Activated T-helper 2 cell treated with anti-CD3 and anti-CD28 coated beads, Interferon-gamma antibody, Interleukin-2, Interleukin-4, amounts not matched to agents 10 μg/mL and 5 μg/mL and 100 μg/mL, durations not matched to agents 14 hours and 24 hours and 36 hours (primary cell): ENCODE results near the gene ZNF621. TPM values are rescaled to one million over a fixed set of nuclear protein-coding genes. Genes with fewer than 3 reads are reported as not detected.

Source experiments
- DNase-seq: peaks from one replicate; pipeline ENCODE4 v3.0.0; 2021; ENCODE audit warnings: low spot score
- H3K27ac Mint-ChIP-seq: one replicate; pipeline ENCODE4 v1.8.0; 2021; ENCODE audit warnings: mixed read lengths
- H3K27me3 Mint-ChIP-seq: one replicate; pipeline ENCODE4 v1.8.0; 2021; ENCODE audit warnings: low read depth, mixed read lengths
- H3K36me3 Mint-ChIP-seq: one replicate; pipeline ENCODE4 v1.8.0; 2021; ENCODE audit warnings: low read depth, mixed read lengths
- H3K4me1 Mint-ChIP-seq: one replicate; pipeline ENCODE4 v1.8.0; 2021; ENCODE audit warnings: low read depth, mixed read lengths
- H3K4me3 Mint-ChIP-seq: one replicate; pipeline ENCODE4 v1.8.0; 2021; ENCODE audit warnings: low read depth, mild to moderate bottlenecking, moderate library complexity, mixed read lengths
- H3K9me3 Mint-ChIP-seq: one replicate; pipeline ENCODE4 v1.8.0; 2021; ENCODE audit warnings: mixed read lengths
- intact Hi-C: fragments of 100-400 bp; cut with micrococcal nuclease; formaldehyde crosslinking; loops from one replicate; pipeline ENCODE4 v1.15.1; 2023
- total RNA-seq: library from RNA; stranded (reverse); gene quantifications from 2 replicates; pipeline ENCODE4 v1.2.3, GENCODE V29; 2022

Gene ZNF621
- total RNA-seq, 1 donor from 2014 or later, result 23.9 TPM

GRCh38 chr3:40511031-40511718, 13.6 kb upstream of the ZNF621 start:
- Mint-ChIP-seq H3K4me1 (peaks cover 8% of the 10 kb centered on the region), H3K27me3 (no peaks in the 10 kb centered on the region), H3K36me3 (peaks cover 56% of the 10 kb centered on the region)

GRCh38 chr3:40516201-40516600, 8.6 kb upstream of the ZNF621 start:
- no peak for DNase-seq

More at GRCh38 chr3:40511031-40511718, 13.6 kb upstream of the ZNF621 start:
- DNase-seq, result no peak
- H3K27ac Mint-ChIP-seq, result no peak overlapping the region
- H3K4me3 Mint-ChIP-seq, result no peak overlapping the region
- intact Hi-C loops, result no loop called here
- no peaks in the 10 kb centered on the region for H3K9me3 Mint-ChIP-seq

DNA sequence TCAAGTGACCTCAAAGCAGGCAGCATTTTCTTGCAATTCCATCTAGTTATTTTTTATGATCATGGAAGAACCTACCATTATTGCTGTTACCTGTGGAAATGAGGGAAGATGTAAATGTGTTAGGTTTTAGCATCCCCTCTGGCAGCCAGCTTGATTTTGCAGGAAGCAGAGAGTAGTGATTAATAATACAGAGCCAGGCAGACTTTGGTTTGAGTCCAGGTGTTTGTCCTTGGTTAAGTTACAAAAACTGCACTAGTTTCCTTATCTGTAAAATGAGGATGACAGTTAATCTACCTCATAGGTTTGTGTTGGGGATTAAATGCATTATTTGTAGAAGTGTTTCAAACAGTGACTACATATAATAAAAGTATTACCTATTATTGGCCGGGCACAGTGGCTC, 6.7 kb upstream of the ZNF621 start:
- Mint-ChIP-seq H3K4me3 (no peak overlapping the region), H3K36me3 (peaks cover 32% of the 10 kb centered on the region), H3K4me1 (no peaks in the 10 kb centered on the region), H3K27me3 (no peaks in the 10 kb centered on the region), H3K9me3 (no peaks in the 10 kb centered on the region), H3K27ac (no peak overlapping the region)
- no peak for DNase-seq
- intact Hi-C loops, result no loop called here

More at GRCh38 chr3:40516201-40516600, 8.6 kb upstream of the ZNF621 start:
- no peaks in the 10 kb centered on the region for H3K9me3 Mint-ChIP-seq
- H3K27me3 Mint-ChIP-seq, result no peaks in the 10 kb centered on the region
- H3K4me3 Mint-ChIP-seq, result no peak overlapping the region
- peaks cover 40% of the 10 kb centered on the region for H3K36me3 Mint-ChIP-seq
- no peak overlapping the region for H3K27ac Mint-ChIP-seq
- H3K4me1 Mint-ChIP-seq, result no peaks in the 10 kb centered on the region
- intact Hi-C loops, result no loop called here

DNA sequence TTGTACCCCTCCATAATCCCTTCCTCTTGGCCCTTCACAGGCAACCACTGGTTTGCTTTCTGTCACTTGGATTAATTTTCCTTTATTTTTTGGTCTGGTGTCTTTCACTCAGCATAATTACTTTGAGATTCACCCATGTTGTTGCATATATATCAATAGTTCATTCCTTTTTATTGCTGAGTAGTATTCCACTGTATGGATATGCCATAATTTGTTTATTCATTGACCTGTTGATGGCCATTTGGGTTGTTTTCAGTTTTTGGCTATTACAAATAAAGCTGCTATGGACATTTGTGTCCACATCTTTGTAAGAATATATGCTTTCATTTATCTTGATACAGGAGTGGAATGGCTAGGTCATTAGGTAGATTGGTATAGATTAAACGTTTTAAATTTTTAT, 5.9 kb upstream of the ZNF621 start:
- no peak for DNase-seq
- Mint-ChIP-seq H3K9me3 (no peaks in the 10 kb centered on the region), H3K4me1 (no peaks in the 10 kb centered on the region), H3K27ac (no peak overlapping the region), H3K27me3 (no peaks in the 10 kb centered on the region), H3K36me3 (peaks cover 32% of the 10 kb centered on the region), H3K4me3 (no peak overlapping the region)
- intact Hi-C loops, result no loop called here

- Mint-ChIP-seq H3K27me3 (no peaks in the 10 kb centered on the region), H3K27ac (no peak overlapping the region), H3K36me3 (peaks cover 20% of the 10 kb centered on the region), H3K4me1 (peaks cover 12% of the 10 kb centered on the region), H3K4me3 (no peak overlapping the region), H3K9me3 (no peaks in the 10 kb centered on the region)
- intact Hi-C loops, result no loop called here
- no peak for DNase-seq
Measured at GRCh38 chr3:40521254-40521653, 3.5 kb upstream of the ZNF621 start.

DNA sequence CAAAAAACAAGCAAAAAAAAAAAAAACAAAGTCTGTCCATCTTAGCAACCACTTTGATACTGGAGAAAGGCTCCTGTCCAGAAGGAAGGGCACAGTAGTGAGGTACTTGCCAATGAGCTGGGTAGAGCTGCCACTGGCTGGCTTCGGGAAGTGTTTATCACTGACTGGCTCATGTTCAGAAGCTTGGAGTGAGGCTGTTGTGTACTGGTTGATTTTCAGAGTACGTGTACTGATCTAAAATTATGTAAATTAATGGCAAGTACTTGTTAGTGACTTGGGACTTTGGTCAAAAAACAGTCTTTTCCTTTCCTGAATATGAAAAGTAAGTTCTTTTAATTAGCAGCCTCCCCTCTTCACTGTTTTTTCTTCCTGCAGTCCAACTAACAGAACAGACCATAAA, 979 bp upstream of the ZNF621 start:
- Mint-ChIP-seq H3K27me3 (no peaks in the 10 kb centered on the region), H3K4me3 (peak overlapping the region; percentile 95), H3K9me3 (no peaks in the 10 kb centered on the region), H3K27ac (peak overlapping the region; percentile 62), H3K36me3 (peaks cover 29% of the 10 kb centered on the region), H3K4me1 (peaks cover 22% of the 10 kb centered on the region)
- no peak for DNase-seq
- intact Hi-C loops, result loop anchor here (1.0 kb wide), 5 partner anchors 17 to 214 kb away; partner anchors contain the start of genes EIF1B, RPL14, ZNF619 and ZNF620

- intact Hi-C loops, result loop anchor here (1.0 kb wide), 5 partner anchors 18 to 215 kb away; partner anchors contain the start of genes EIF1B, RPL14, ZNF619 and ZNF620
- Mint-ChIP-seq H3K9me3 (no peaks in the 10 kb centered on the region), H3K27me3 (no peaks in the 10 kb centered on the region), H3K4me1 (peaks cover 22% of the 10 kb centered on the region), H3K27ac (peak overlapping the region; percentile 62), H3K4me3 (peak overlapping the region; percentile 95), H3K36me3 (peaks cover 30% of the 10 kb centered on the region)
- DNase-seq, result no peak
Measured at GRCh38 chr3:40524222-40524567, 565 bp upstream of the ZNF621 start.

GRCh38 chr3:40528426-40528825, 3.7 kb downstream of the ZNF621 start:
- peaks cover 72% of the 10 kb centered on the region for H3K36me3 Mint-ChIP-seq
- H3K27me3 Mint-ChIP-seq, result no peaks in the 10 kb centered on the region
- intact Hi-C loops, result no loop called here
- H3K4me1 Mint-ChIP-seq, result peaks cover 22% of the 10 kb centered on the region
- peaks cover 22% of the 10 kb centered on the region for H3K9me3 Mint-ChIP-seq
- H3K27ac Mint-ChIP-seq, result no peak overlapping the region
- H3K4me3 Mint-ChIP-seq, result no peak overlapping the region
- no peak for DNase-seq

GRCh38 chr3:40532252-40532651, 7.5 kb downstream of the ZNF621 start:
- no peak for DNase-seq
- Mint-ChIP-seq H3K4me1 (peaks cover 6% of the 10 kb centered on the region), H3K27ac (no peak overlapping the region), H3K9me3 (peaks cover 36% of the 10 kb centered on the region), H3K36me3 (peaks cover 93% of the 10 kb centered on the region), H3K27me3 (no peaks in the 10 kb centered on the region), H3K4me3 (no peak overlapping the region)
- intact Hi-C loops, result no loop called here

- Mint-ChIP-seq H3K36me3 (peaks cover 94% of the 10 kb centered on the region), H3K4me3 (no peak overlapping the region), H3K27ac (no peak overlapping the region), H3K27me3 (no peaks in the 10 kb centered on the region), H3K4me1 (no peaks in the 10 kb centered on the region), H3K9me3 (peaks cover 49% of the 10 kb centered on the region)
- DNase-seq, result no peak
- intact Hi-C loops, result no loop called here
Measured at GRCh38 chr3:40534283-40534682, 9.5 kb downstream of the ZNF621 start.

DNA sequence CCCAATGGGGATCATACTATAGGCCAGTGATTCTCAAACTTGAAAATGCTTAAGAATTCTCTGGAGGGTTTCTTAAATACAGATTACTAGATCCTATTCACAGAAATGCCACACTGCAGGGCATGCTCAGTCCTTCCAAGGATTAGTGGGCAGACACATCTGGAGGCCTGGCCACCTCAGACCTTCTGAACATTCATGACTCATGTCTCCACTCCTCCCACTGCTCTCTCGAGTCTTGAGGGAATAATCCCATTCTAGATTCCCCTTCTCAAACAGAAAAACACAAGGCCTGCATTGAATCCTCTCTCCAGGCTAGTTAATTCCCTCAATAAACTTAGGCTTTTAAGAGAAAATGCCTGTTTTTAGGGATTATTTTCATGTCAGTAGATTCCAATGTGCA, 22.1 kb downstream of the ZNF621 start:
- Mint-ChIP-seq H3K9me3 (no peaks in the 10 kb centered on the region), H3K4me3 (no peak overlapping the region), H3K27me3 (no peaks in the 10 kb centered on the region), H3K4me1 (no peaks in the 10 kb centered on the region), H3K27ac (no peak overlapping the region), H3K36me3 (no peaks in the 10 kb centered on the region)
- no peak for DNase-seq
- intact Hi-C loops, result no loop called here

DNA sequence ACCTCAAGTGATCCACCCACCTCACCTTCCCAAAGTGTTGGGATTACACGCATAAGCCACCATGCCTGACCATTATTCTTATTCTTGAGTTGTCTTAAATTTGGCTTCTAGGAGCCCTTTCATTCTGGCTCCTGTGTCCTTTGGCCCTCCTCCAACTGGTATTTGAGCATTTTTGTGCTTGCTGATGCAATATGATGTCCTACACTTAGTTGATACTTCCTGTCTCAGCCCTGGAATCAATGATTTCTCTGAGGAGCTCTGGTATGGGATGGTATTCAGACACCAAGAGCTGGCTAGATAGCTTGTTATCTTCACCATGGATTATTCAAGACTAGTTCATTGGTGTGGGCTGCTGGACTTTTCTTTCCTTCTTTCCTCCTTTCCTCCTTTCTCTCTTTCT, 25.4 kb downstream of the ZNF621 start:
- Mint-ChIP-seq H3K36me3 (no peaks in the 10 kb centered on the region), H3K4me3 (no peak overlapping the region), H3K27ac (no peak overlapping the region), H3K4me1 (no peaks in the 10 kb centered on the region), H3K27me3 (no peaks in the 10 kb centered on the region), H3K9me3 (no peaks in the 10 kb centered on the region)
- intact Hi-C loops, result no loop called here
- no peak for DNase-seq

GRCh38 chr3:40557575-40558161, 32.9 kb downstream of the ZNF621 start:
- Mint-ChIP-seq H3K36me3 (no peaks in the 10 kb centered on the region), H3K4me1 (peaks cover 3% of the 10 kb centered on the region), H3K9me3 (no peaks in the 10 kb centered on the region), H3K27ac (no peak overlapping the region), H3K4me3 (no peak overlapping the region), H3K27me3 (no peaks in the 10 kb centered on the region)
- intact Hi-C loops, result no loop called here
- no peak for DNase-seq
